Left hindlimb (tissue), 1 donor: ENCODE data around the gene KIRREL3.
"Not testable (repeated sequence)": the region's sequence is repeated elsewhere in the genome, so short reads cannot be mapped to it uniquely, and the experiment has no call there.

ENCODE experiments used
- DNase-seq: peaks from one replicate; pipeline ENCODE4 v3.0.0-alpha.2; 2018

Gene KIRREL3

DNA sequence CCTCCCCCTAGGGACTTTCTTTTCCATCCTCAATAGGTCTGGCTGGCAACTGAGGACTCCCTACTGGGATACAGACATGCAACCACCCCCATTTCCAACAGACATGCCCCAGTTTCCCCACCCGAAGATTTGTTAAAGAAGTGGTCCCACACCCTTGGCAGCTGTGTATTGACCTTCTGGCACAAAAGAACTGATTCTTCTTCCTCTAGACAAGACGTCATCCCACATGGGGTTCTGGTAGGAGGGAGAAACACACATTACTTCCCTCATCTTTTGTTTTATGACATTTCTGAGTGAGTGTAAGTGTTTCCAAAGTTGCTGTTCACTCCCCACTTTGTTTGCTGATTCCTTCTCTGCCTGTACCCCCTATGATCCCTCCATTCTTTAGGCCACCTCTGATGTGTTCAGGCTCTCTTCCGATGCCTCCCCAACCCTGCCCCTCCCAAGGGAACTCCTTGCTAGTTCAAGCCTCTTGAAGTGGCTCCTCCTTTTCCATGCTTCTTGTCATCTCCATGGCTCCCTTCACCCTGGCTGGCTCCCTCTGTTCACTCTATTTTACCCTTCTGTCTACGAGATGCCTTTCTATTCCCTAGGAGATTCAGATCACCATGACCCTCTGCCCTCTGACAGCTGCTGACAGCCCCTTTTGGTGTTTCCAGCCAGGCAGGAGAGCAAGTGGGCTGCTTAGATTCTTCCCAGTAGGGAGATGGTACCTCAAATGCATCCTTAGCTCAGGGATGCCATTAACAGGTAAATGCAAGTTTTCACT is 4.3 kb downstream of the KIRREL3 start:
- no peak for DNase-seq

DNA sequence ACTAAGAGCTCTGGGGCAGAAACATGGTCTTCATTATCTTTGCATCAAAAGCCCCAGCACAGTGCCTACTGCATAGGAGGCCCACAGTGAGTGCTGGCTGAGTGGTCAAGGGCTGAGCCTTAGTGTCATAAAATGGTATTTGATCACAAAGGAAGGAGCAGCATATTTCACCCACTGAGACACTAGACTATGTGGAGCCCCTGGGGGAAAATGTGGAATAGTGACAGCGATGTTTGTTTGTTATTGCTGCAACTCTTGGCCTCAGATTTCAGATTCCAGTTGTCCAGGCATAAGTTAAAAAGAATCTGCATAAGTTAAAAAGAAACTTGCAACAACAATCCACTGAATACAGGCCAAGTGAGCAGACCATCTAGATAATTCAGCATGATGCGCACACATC is 7.0 kb downstream of the KIRREL3 start:
- DNase-seq = no peak

DNA sequence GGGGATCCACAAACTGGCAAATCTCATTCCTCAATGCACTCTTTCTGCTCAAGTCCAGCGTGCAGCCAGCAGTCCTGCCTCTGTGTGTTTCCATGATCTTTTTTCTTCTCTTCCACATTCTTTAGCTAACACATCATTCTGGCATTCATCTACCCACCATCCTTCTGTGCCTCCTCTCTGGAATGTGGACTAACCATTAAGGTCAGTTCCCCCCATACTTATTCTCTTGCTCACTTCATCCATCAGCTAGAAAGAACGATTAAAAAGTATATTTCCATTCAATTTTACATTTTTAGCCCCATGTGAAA is 7.8 kb downstream of the KIRREL3 start:
- no peak for DNase-seq

- DNase-seq = no peak
Observed at GRCh38 chr11:126992065-126992803, 8.3 kb downstream of the KIRREL3 start.

DNA sequence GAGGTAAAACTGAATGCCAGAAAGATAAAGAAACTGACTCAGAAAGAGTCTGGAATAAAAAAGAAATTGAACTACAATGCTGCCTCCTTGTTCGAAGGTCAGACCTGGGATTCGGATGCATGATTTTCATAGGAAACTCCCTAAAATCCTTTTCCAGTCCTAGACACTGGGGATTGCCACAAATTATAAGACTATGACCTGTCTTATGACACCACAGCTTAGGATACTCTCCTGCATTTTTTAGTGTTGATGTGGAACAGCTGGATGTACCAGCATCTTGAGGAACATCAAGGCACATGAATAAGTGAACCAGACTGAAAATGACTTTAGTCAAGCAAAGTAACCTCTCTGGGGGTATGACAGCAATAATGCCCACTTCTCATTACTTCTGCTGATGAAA is 9.0 kb downstream of the KIRREL3 start:
- no peak for DNase-seq

GRCh38 chr11:126990716-126991480 is 9.7 kb downstream of the KIRREL3 start:
- DNase-seq = no peak

- peak; percentile 70 for DNase-seq
Observed at GRCh38 chr11:126989942-126990715, 10.4 kb downstream of the KIRREL3 start.

DNA sequence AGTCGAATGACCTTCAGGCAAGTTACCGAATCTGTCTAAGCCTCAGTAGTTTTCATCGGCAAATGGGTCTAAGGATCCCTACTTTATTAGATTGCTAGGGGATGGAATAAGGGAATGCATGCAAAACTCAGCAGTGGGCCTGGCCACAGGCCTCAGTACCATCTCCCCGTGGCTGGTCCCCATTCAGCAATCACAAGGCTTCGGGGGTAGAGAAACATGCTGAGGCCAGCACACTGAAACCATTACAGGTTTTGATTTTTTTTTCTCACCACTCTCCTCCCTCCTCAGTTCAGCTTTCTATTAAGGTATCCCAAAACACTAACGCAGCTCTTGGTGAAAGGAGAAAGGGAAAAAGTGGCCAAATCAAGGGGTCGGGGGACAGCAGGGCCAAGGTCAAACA is 11.9 kb downstream of the KIRREL3 start:
- DNase-seq = no peak

- DNase-seq = no peak
Observed at GRCh38 chr11:126981635-126982034, 18.9 kb downstream of the KIRREL3 start.

DNA sequence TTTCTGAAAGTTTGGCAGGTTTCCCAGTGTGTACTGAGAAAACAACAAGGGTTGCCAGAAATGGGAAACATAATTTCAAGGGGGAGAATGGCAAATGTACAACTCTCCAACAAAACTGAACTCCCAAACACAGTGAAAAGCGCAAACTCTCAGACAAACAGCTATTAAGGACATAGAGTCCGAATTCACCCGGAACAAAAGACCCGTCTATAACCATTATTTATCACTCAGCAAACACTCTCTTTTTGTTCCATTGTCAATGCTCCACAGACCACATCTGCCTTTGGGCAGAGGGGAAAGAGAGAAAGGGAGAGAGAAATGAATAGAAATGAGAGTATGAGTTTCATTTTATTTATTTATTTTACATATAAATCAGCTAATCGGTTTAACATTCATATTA is 21.7 kb downstream of the KIRREL3 start:
- no peak for DNase-seq

GRCh38 chr11:126978165-126978564 is 22.4 kb downstream of the KIRREL3 start:
- no peak for DNase-seq

DNA sequence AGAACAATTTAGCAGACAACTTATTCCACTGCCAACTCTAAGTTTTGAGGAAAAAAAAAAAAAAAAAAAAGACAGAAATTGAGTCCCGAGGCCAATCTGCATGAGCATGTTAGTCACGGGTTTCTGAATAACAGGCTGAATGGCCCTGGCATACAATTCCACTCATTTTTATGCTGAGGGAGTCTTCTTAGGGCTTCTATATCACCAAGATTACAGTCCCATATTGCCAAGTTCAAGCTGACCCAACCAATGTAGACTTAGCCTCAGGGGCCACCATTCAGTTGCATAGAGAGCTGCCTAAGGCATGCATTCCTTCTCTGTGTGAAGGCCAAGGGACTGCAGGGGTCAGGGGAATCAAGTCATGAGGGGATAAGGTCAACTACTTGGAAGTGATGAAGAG is 27.5 kb downstream of the KIRREL3 start:
- no peak for DNase-seq

DNA sequence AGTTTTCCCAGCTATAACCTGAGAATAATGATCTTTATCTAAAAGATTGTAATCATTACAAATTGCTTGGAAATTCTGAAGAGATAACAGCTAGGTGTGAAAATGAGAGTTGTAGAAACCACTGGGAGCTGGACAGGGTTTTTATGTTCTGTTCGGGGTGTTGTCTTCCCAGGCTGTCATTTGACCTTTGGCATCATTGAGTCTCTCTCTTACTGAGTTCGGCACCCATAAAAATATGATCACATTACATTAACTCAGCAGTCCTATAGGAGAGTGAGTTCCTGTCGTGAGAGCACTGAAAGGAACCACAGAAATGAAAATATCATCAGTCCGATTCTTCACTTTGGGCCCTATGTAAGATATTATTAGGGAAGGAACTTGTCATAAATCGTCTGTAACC is 29.3 kb downstream of the KIRREL3 start:
- DNase-seq = no peak

DNA sequence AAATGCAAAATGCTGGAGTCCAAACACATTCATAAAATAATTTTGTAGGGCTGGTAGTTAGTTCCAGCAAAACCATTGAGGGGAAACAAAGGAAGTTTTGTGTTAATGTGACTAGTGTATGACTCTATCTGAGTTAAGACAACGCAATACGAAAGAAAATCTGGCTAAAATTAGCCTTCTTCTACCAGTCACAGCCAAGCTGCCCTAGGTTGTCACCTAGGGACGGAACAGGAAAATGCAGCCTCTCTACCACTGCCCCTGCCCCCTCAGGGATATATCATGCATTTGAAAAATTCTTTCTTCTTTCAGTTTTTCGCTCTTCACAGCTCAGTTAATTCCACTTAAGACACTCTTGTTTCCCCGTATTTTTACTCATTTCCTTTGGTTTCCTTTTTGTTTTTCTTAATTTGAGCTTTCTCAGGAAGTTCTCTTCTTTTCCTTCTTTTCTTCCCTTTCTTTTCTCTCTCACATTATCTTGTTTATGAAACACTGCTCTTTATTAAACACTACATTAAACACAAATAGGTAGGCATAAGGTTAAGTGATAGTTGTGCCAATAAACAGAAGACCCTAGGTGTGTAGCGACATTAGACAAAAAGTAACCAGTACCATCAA is 30.6 kb downstream of the KIRREL3 start:
- DNase-seq = no peak

DNA sequence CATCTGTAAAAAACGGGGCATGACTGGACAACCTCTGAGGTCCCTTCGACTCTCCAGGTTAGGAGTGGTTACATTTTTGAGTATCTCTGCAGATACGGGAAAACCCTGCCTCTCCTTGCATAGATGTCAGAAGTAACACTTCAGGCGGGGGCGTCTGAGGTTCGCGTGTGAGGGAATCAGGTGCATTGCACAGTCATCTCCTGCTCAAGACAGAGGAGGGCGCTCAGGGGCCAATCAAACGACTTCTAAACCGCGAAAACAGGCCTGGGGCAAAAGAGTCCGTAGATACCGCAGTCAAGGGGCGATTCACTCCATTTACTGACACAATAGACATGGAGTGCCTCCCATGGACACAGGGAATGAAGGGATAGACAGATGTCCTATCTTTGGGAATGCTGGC is 31.7 kb downstream of the KIRREL3 start:
- DNase-seq = no peak

DNA sequence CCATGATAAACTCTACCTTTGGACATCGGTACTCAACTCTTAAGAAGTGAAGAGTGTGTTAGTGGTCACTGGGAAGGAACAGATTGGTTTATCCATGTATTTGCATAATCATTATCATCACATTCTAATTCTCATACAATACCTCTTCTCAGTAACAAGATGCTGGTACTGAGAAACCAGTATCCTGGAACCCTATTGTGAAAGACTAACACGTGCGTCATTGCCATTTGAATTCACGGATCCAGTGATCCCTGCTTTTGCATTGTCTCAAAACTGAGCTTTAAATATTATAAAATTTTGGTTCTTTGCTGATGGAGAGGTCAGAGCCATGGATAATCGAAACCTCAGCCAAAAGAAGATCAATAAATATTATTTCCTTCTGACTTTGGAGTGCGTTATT is 35.2 kb downstream of the KIRREL3 start:
- no peak for DNase-seq

DNA sequence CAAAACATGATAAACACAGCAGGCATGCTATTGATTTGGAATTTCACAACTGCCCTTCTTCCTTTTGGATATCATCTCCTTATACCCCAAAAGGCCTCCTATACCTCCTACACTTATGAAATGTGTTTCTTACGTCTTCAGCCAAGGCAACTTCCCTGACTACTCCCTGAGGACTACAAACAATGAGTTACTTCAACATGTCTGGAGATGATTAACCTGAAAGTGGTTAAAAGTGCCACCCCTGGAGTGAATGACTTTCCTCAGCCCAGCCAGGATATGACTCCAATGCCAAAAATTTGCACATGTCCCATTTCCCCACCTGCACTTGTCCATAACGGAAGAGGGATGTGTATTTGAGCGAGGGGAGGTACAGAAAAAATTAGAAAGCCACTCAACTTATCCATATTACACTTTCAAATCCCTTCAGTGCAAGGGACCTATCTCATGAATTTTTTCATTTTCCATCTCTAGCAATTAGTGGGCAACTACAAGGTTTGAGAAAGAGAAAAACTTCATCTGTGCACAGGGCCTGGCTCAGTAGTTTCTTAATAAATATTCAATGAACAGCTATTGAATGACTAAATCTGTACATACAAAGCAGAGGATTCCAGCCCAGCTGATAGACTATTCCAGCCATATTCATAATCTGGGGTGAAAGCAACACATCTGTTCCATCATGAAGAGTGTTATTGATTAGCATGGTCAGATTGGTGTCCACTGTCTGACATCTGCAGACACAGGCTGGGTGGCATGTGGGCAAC is 36.8 kb downstream of the KIRREL3 start:
- DNase-seq = no peak

- no peak for DNase-seq
Observed at GRCh38 chr11:126963115-126963514, 37.5 kb downstream of the KIRREL3 start.

DNA sequence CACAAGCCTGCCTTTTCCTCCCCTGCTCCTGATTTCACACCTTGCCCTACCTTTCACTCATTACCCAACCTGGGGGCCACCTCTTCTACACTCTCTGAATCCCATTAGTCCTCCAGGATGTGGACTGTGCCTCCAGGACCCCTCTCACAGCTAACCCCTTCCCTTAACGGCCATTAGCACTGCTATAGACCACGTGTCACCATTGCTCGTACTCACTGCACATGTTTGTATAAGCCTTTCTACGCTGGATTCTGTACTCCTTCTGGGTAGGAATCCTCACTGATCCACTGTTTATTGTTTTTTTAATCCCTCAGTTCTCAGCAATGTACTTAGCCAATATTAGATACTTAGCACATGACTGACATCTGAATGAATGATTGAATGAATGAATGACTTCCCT is 40.9 kb downstream of the KIRREL3 start:
- no peak for DNase-seq

- DNase-seq = no peak
Observed at GRCh38 chr11:126956635-126957034, 43.9 kb downstream of the KIRREL3 start.

DNA sequence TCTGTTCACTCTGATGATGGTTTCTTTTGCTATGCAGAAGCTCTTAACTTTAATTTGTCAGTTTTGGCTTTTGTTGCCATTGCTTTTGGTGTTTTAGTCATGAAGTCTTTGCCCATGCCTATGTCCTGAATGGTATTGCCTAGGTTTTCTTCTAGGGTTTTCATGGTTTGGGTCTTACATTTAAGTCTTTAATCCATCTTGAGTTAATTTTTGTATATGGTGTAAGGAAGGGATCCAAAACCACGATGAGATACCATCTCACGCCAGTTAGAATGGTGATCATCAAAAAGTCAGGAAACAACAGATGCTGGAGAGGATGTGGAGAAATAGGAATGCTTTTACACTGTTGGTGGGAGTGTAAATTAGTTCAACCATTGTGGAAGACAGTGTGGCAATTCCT is 48.0 kb downstream of the KIRREL3 start:
- DNase-seq = not testable (repeated sequence)

- DNase-seq = no peak
Observed at GRCh38 chr11:126951465-126951864, 49.1 kb downstream of the KIRREL3 start.
